Coronary artery (tissue), 2 donors: Measurements from ENCODE around the gene ZNF385C.

ENCODE experiments used
- DNase-seq: peaks from one replicate; pipeline ENCODE4 v3.0.0-alpha.2; 2017; ENCODE audit warnings: low spot score
- H3K27ac ChIP-seq, 2 donors: fragments of 200-600 bp; sonication (generic); one replicate each; pipeline ENCODE4 v1.5.1; 2016 to 2019
- H3K4me3 ChIP-seq: fragments of 200-600 bp; sonication (generic); 2 replicates; pipeline ENCODE4 v1.5.1; 2016; ENCODE audit warnings: mild to moderate bottlenecking, moderate library complexity
- TF ChIP-seq, protein P1 (sequence below): fragments of 200-600 bp; sonication (generic); IDR thresholded peaks from one replicate; pipeline ENCODE4 v1.5.1; 2019; ENCODE audit warnings: antibody characterized with exemption

ZNF385C gene

DNA sequence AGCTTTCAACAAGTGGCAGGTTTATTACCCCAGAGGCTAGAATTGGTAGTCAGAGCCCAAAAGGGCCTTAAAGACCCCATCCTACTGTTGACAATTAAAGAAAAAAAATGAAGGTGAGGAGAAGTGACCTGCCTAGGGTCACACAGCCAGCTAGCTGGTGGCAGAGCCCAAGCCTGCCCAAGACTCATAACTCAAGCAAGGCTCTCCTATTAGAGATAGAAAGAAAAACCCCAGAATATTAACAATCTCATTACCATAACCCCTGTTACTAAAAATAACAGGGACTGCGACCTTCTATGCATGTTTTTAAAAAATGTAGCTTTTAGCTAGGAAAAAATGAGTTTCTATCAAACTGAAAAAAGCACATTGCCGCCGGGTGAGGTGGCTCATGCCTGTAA, 38.4 kb upstream of the ZNF385C start:
- no peak for DNase-seq
- Histone ChIP-seq H3K4me3 (no peak overlapping the region), H3K27ac (peak overlapping the region in 1 of 2 donors; percentile 83)
- TF ChIP-seq, protein P1, sequence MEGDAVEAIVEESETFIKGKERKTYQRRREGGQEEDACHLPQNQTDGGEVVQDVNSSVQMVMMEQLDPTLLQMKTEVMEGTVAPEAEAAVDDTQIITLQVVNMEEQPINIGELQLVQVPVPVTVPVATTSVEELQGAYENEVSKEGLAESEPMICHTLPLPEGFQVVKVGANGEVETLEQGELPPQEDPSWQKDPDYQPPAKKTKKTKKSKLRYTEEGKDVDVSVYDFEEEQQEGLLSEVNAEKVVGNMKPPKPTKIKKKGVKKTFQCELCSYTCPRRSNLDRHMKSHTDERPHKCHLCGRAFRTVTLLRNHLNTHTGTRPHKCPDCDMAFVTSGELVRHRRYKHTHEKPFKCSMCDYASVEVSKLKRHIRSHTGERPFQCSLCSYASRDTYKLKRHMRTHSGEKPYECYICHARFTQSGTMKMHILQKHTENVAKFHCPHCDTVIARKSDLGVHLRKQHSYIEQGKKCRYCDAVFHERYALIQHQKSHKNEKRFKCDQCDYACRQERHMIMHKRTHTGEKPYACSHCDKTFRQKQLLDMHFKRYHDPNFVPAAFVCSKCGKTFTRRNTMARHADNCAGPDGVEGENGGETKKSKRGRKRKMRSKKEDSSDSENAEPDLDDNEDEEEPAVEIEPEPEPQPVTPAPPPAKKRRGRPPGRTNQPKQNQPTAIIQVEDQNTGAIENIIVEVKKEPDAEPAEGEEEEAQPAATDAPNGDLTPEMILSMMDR, result no peak

DNA sequence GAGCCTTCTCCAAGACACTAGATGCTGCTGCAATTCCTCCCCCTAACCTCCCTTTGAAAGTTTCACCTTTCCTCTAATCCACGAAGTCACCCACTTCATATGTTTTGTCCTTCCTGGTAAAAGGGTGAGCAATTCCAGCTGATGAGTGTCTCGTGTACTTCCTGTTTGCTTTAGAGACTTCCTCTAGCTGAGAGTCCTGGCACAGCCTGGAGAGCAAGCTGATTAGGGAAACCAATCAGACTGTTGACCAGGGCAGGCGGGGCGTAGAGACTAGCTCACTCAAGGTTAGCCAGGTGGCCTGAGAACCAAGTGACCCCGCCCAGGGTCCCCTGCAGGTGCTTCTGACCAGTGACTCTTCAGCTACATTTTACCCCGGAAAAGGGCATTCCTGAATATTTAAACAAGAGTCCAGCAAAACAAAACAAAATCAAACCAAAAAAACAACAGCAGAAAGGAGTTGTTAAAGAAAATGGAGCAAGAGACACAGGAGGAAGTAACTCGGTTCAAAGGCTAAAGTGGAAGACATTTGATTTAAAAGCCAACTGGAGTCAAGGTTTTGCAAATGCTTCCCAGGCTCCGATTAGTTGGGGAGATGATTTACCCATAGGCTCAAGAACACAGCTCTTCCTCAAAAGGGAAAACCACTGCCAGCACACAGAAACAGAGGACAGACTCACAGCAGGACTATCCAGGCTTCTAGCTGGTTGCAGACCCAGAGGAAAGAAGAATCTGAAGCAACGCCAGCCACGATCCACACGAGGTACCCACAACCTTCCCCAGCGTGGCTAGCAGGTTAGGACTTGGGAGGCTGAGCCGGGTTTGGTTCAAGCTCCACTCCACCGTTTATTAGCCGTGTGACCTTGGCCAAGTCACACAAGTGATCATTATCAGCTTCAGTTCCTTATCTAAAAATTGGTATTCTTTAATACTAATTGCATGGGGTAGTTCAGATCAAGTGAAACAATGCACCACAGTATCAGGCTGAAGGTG, 37.7 kb upstream of the ZNF385C start:
- DNase-seq, result no peak
- H3K27ac ChIP-seq, result peak overlapping the region; percentile 21 to 83
- no peak overlapping the region for H3K4me3 ChIP-seq
- TF ChIP-seq, protein P1, result no peak

DNA sequence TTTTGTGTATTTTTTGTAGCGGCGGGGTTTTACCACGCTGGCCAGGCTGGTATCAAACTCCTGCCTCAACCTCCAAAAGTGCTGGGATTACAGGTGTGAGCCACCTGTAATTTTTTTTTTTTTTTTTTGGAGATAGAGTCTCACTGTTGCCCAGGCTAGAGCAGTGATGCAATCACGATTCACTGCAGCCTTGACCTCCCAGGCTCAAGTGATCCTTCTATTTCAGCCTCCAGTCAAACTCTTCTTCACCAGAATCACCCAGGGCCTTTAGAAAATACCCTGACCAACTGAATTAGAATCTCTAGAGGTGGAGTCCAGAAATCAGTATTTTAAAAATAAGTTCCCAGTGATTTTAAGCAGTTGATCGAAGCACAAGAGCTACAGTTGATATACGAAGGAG, 36.9 kb upstream of the ZNF385C start:
- Histone ChIP-seq H3K27ac (peak overlapping the region; percentile 21 to 83), H3K4me3 (no peak overlapping the region)
- TF ChIP-seq, protein P1, result no peak
- no peak for DNase-seq

DNA sequence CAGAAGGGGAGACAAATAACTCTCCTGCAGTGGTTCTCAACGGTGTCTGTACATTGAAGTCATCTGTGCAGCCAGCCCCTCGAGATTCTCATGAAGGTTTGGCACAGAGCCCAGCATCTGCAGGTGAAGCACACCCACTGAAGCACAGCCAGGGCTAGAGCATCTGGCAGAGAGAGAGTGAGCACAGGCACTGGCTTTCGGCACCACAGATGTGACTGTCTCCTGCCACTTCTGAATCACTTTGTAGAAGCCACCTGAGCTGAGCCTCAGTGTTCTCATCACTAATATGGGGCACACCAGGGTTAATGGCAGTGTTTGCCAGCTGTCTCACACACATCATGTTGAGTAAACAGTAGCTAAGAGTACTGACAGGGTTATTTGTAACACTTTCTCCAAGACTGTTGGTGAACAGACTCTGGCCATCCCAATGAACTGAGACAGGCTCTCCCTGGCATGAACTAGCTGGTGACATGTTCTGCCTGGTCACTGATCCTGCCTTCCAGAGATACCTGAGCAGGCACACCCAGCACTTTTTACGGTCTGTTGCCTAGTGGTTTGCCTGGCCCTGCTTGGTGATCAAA, 35.3 kb upstream of the ZNF385C start:
- Histone ChIP-seq H3K27ac (peak overlapping the region in 1 of 2 donors; percentile 80), H3K4me3 (no peak overlapping the region)
- TF ChIP-seq, protein P1, result no peak
- DNase-seq, result no peak

DNA sequence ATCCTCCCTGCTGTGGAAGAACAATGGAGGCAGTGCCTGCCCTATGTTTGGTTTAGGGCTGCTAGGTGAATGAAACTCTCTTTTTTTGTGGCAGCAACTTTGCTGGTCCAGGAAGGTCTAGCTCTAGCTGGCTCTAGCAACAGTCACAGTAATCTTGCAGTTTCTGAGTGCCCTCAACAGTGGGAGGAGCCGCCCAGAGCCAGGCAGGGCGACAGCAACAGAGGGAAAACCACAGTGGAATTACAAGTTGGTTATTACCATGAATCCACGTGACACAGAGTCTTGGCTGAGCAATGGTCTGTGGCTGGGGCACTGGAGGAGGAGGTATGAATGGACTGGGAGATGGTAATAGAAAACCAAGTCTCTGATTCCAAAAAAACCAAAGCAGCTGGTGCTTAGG, 34.7 kb upstream of the ZNF385C start:
- no peak for DNase-seq
- TF ChIP-seq, protein P1, result no peak
- peak overlapping the region; percentile 19 to 80 for H3K27ac ChIP-seq
- H3K4me3 ChIP-seq, result no peak overlapping the region

DNA sequence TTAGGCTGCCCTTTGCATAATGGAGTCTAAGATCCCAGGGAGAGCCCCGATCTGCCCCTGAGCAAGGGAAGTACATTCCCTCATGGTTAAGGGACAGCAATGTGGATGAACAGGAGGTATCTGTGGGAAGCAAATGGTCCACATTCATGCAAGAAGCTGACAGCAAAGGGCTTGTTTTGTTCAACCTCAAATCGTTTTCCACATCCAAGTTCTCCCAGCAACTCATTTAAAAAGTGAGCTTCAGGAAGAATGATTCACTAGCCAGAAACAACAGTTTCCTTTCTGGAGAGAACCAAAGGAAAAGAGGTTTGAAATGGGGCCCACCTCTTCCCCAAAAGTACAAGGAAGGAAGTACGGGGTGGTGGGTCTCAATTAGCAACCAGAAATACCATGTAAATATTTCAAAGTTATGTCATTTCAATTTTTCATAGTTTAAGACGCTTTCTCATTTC, 33.7 kb upstream of the ZNF385C start:
- TF ChIP-seq, protein P1, result no peak
- DNase-seq, result no peak
- H3K27ac ChIP-seq, result peak overlapping the region in 1 of 2 donors; percentile 78
- no peak overlapping the region for H3K4me3 ChIP-seq
